WERI-Rb-1 (cell line): ENCODE measurements around the gene MORC2.
A peak's percentile ranks its signal among the peaks of the same experiment; 100 is the strongest.

Experiments
- DNase-seq: peaks from one replicate; pipeline ENCODE4 v3.0.0-alpha.2; 2020
- H3K27ac ChIP-seq: fragments of 250-450 bp; sonication (Bioruptor Pico); 2 replicates; pipeline ENCODE4 v1.5.1; 2020; ENCODE audit warnings: mild to moderate bottlenecking, moderate library complexity
- H3K27me3 ChIP-seq: fragments of 250-450 bp; sonication (Bioruptor Pico); 2 replicates; pipeline ENCODE4 v1.5.1; 2021; ENCODE audit warnings: mild to moderate bottlenecking, low read depth, moderate library complexity; ENCODE audit not compliant: insufficient read depth, severe bottlenecking
- H3K36me3 ChIP-seq: fragments of 250-450 bp; sonication (Bioruptor Pico); 2 replicates; pipeline ENCODE4 v1.5.1; 2020; ENCODE audit warnings: mild to moderate bottlenecking, moderate library complexity
- H3K4me3 ChIP-seq: 2 replicates; pipeline ENCODE4 v1.5.1; 2011; ENCODE audit warnings: low read depth, mild to moderate bottlenecking, control low read depth, low read length
- H3K9me3 ChIP-seq: fragments of 250-450 bp; sonication (Bioruptor Pico); 2 replicates; pipeline ENCODE4 v1.5.1; 2021; ENCODE audit warnings: mild to moderate bottlenecking, moderate library complexity; ENCODE audit not compliant: severe bottlenecking
- TF ChIP-seq, protein P1 (sequence below): IDR thresholded peaks from 2 replicates; pipeline ENCODE4 v1.5.1; 2011; ENCODE audit warnings: low read depth, mild to moderate bottlenecking, control low read depth, inconsistent platforms, low read length

Gene MORC2

DNA sequence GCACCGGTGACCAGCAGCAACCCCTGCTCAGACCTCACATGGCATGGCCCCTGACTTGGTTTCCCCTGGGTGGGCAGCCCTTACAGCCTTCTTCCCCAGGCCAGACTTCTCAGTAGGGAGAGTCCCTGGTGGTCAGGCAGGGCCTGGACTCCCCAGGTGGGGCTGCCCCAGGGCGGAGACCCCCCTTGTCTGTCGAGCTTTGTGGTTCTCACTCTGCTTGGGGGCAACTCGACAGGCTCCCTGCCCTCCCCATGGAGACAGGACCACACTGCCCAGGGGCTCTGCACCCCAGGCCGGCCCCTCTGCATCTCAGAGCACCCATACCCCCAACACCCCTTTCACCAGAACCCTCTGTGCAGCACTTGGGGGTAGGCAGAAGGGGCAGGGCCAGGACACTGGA lies 87.7 kb downstream of the MORC2 start:
- 0 out of 2 replicates have a peak overlapping the region, but pooled peaks have one; percentile 9 for H3K4me3 ChIP-seq
- TF ChIP-seq, protein P1, sequence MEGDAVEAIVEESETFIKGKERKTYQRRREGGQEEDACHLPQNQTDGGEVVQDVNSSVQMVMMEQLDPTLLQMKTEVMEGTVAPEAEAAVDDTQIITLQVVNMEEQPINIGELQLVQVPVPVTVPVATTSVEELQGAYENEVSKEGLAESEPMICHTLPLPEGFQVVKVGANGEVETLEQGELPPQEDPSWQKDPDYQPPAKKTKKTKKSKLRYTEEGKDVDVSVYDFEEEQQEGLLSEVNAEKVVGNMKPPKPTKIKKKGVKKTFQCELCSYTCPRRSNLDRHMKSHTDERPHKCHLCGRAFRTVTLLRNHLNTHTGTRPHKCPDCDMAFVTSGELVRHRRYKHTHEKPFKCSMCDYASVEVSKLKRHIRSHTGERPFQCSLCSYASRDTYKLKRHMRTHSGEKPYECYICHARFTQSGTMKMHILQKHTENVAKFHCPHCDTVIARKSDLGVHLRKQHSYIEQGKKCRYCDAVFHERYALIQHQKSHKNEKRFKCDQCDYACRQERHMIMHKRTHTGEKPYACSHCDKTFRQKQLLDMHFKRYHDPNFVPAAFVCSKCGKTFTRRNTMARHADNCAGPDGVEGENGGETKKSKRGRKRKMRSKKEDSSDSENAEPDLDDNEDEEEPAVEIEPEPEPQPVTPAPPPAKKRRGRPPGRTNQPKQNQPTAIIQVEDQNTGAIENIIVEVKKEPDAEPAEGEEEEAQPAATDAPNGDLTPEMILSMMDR: no peak
- H3K9me3 ChIP-seq: no peaks in the 10 kb centered on the region
- no peak for DNase-seq
- peak overlapping the region; percentile 96 for H3K27ac ChIP-seq
- H3K36me3 ChIP-seq: no peaks in the 10 kb centered on the region; the same call in 1 of the 2 replicates
- H3K27me3 ChIP-seq: no peaks in the 10 kb centered on the region

DNA sequence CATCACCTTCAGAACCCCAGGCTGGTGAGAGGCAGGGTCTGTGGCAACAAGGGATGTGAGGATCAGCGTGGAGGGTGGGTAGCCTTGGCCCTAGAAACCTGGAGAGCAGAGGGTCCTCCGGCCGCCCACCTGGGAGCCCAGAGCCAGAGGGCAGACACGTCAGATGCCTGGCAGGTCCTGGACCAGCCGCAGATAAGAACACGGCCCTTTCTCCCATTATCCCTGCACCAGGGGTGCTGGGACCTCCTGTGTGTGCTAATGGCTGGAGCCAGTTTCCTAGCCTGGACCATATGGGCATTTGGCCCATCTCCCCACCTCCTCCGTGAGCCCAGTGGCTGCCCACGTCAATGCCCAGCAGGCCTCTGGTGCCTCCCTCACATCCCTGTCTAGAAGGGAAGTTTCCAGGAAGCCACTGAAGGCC lies 88.4 kb downstream of the MORC2 start:
- no peak overlapping the region for H3K4me3 ChIP-seq
- H3K27me3 ChIP-seq: no peaks in the 10 kb centered on the region
- TF ChIP-seq, protein P1: no peak
- DNase-seq: no peak
- H3K36me3 ChIP-seq: no peaks in the 10 kb centered on the region; the same call in 1 of the 2 replicates
- peak overlapping the region; percentile 96; the same call in 1 of the 2 replicates for H3K27ac ChIP-seq
- H3K9me3 ChIP-seq: no peaks in the 10 kb centered on the region

DNA sequence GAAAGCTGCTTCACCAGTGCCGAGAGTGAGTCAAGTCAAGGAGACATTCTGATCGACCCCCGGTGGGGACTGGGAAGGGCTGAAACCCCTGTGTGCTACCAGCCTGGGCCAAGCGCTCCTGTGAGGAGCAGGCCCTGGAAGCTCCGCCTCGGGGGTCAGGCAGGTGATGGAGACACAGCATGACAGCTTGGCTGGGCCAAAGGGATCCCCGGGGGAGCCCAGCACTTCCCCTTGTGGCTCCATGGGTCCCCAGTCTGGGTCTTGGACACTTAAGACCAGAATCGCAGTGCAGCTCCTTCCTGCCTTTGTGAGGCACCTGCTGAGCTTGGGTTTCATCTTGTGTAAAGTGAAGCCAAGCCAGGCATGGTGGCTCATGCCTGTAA lies 89.2 kb downstream of the MORC2 start:
- peak overlapping the region; percentile 48 for H3K27ac ChIP-seq
- no peaks in the 10 kb centered on the region for H3K9me3 ChIP-seq
- no peaks in the 10 kb centered on the region for H3K27me3 ChIP-seq
- H3K4me3 ChIP-seq: no peak overlapping the region
- TF ChIP-seq, protein P1: no peak
- DNase-seq: no peak
- no peaks in the 10 kb centered on the region; the same call in 1 of the 2 replicates for H3K36me3 ChIP-seq

DNA sequence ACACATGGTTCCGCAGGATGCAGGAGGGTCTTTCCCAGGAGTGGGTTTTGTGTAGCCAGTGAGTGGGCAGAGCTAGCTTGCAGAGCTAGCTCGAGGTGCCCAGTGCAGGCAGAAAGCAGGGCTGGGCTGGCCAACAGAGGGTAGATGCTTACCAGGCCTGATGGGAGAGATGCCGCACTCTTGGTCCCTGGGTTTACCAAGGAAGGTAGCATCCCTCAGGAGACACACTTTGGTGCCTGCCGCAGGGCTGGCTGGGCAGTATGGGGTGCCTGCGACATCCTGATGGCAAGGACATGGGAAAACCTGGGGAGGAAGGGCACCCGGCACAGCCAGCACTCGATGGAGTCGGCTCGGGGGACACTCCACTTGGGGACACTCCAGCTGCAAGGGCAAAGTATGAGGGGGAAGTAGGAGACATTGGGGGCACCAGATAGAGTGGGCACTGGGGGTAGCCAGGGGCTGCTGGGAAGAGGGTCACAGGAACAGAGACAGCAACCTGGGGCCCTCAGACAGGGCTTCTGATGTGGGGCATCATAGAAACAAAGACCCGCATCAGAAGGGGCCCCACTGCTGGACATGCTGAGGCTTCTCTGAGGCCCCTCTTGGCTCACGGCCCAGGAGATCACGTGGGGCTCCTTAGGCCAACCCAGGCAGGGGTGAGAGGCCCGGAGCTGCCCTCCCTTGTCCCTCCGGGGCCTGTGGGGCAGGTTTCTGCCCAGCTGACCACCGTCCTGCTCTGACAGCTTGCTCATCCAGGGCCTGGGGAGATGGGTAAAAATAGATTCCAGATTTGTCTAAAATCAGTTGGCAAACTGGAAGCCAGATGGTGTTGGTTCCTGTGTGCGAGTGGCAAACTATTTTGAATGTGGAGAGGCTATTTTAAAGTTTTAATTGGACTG lies 89.8 kb downstream of the MORC2 start:
- no peaks in the 10 kb centered on the region for H3K27me3 ChIP-seq
- no peak overlapping the region for H3K4me3 ChIP-seq
- TF ChIP-seq, protein P1: no peak
- no peaks in the 10 kb centered on the region for H3K9me3 ChIP-seq
- H3K36me3 ChIP-seq: no peaks in the 10 kb centered on the region
- DNase-seq: peak; percentile 22
- peak overlapping the region; percentile 48 for H3K27ac ChIP-seq

DNA sequence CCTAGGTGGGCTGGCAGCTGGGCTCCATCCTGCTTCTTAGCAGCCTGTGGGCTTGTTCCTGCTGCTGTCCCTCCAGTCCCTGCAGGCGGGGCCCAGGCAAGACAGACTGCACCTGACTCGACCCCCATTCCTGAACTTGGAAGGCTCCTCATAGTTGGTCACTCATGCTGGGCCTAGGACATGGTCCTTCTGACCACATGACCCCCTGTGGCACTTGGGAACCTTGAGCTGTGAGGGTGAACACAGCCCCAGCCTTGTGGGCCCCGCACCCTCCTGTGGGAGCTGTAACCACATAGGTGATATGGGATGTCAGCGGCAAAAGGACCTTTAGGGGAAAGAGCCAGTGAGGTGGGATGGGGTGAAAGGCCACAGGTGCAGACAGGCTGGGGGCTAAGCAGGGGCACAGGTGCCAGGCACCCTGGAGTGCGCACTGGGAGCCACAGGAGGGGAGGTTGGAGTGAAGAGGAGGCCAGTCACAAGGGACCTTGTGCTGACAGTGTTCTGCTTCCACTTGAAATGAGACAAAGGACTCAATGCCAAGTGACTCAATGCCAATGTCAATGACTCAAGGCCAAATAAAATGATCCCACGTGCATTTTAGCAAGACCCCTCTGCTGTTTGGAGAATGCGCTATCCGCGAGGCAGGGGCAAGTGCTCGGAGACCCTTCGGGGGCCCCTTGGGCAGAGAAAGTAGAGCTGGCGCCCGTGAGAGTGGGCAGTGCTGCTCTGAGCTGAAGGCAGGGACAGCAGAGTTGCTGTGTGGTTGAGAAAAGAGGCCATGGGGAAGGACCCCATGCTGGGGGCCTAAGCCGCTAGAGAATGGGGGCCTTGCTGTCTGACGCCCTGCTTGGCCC lies 90.7 kb downstream of the MORC2 start:
- TF ChIP-seq, protein P1: no peak

More for the DNA sequence above, 90.7 kb downstream of the MORC2 start:
- no peak overlapping the region for H3K4me3 ChIP-seq
- no peaks in the 10 kb centered on the region for H3K27me3 ChIP-seq
- H3K27ac ChIP-seq: no peak overlapping the region
- H3K9me3 ChIP-seq: no peaks in the 10 kb centered on the region
- H3K36me3 ChIP-seq: no peaks in the 10 kb centered on the region
- DNase-seq: no peak
